ENCODE results near the gene TP53BP2. TPM values are rescaled to one million over a fixed set of nuclear protein-coding genes. Genes with fewer than 3 reads are reported as not detected.

The TP53BP2 gene
- total RNA-seq, 1 donor from 2014 or later, result 162 TPM

GRCh38 chr1:223785808-223786207 is 59.9 kb downstream of the TP53BP2 start:
- DNase-seq (ENCODE audit: low spot score in 2 of 2), result no peak
- H3K9me3 ChIP-seq, result no peaks in the 10 kb centered on the region
- no peaks in the 10 kb centered on the region for H3K27me3 ChIP-seq
- no peak overlapping the region for H3K4me3 ChIP-seq
- H3K4me1 ChIP-seq, result peaks cover 3 to 24% of the 10 kb centered on the region in 2 donors
- intact Hi-C loops (cut with DNase I), result no loop called here
- H3K27ac ChIP-seq, result peak overlapping the region; percentile 65 to 71
- no peak for TF ChIP-seq CTCF (IDR thresholded peaks at IDR 0.05)
- peaks cover 27 to 34% of the 10 kb centered on the region in 2 donors for H3K36me3 ChIP-seq

GRCh38 chr1:223784541-223784940 is 61.2 kb downstream of the TP53BP2 start:
- Histone ChIP-seq H3K4me3 (no peak overlapping the region), H3K4me1 (peaks cover 3 to 24% of the 10 kb centered on the region in 2 donors), H3K36me3 (peaks cover 34 to 41% of the 10 kb centered on the region in 2 donors), H3K27me3 (no peaks in the 10 kb centered on the region), H3K9me3 (no peaks in the 10 kb centered on the region), H3K27ac (peak overlapping the region; percentile 65 to 71)
- intact Hi-C loops (cut with DNase I), result no loop called here
- no peak for TF ChIP-seq CTCF (IDR thresholded peaks at IDR 0.05)
- no peak for DNase-seq (ENCODE audit: low spot score in 2 of 2)

- intact Hi-C loops (cut with DNase I), result no loop called here
- peak overlapping the region; percentile 65 to 71 for H3K27ac ChIP-seq
Measured at GRCh38 chr1:223783676-223784075, 62.1 kb downstream of the TP53BP2 start.

GRCh38 chr1:223780949-223781348 is 64.8 kb downstream of the TP53BP2 start:
- Histone ChIP-seq H3K4me1 (peaks cover 3 to 23% of the 10 kb centered on the region in 2 donors), H3K27me3 (no peaks in the 10 kb centered on the region), H3K27ac (peak overlapping the region; percentile 12 to 33), H3K9me3 (no peaks in the 10 kb centered on the region), H3K36me3 (peaks cover 31 to 53% of the 10 kb centered on the region in 2 donors), H3K4me3 (no peak overlapping the region)
- intact Hi-C loops (cut with DNase I), result no loop called here
- no peak for TF ChIP-seq CTCF (IDR thresholded peaks at IDR 0.05)
- no peak for DNase-seq (ENCODE audit: low spot score in 2 of 2)

More at GRCh38 chr1:223783676-223784075, 62.1 kb downstream of the TP53BP2 start:
- H3K27me3 ChIP-seq, result no peaks in the 10 kb centered on the region
- peaks cover 31 to 50% of the 10 kb centered on the region in 2 donors for H3K36me3 ChIP-seq
- no peak for TF ChIP-seq CTCF (IDR thresholded peaks at IDR 0.05)
- H3K9me3 ChIP-seq, result no peaks in the 10 kb centered on the region
- H3K4me1 ChIP-seq, result peaks cover 3 to 24% of the 10 kb centered on the region in 2 donors
- H3K4me3 ChIP-seq, result no peak overlapping the region
- DNase-seq (ENCODE audit: low spot score in 2 of 2), result no peak

- Histone ChIP-seq H3K4me3 (no peak overlapping the region), H3K27me3 (no peaks in the 10 kb centered on the region), H3K4me1 (peaks cover 3 to 22% of the 10 kb centered on the region in 2 donors), H3K9me3 (no peaks in the 10 kb centered on the region), H3K27ac (peak overlapping the region in 1 of 2 donors; percentile 12), H3K36me3 (peaks cover 37 to 57% of the 10 kb centered on the region in 2 donors)
- DNase-seq (ENCODE audit: low spot score in 2 of 2), result no peak
- intact Hi-C loops (cut with DNase I), result no loop called here
- TF ChIP-seq CTCF (IDR thresholded peaks at IDR 0.05), result no peak
Measured at GRCh38 chr1:223780318-223780717, 65.4 kb downstream of the TP53BP2 start.
